ENCODE data around the gene RMDN3. TPM values are rescaled to one million over a fixed set of nuclear protein-coding genes. Genes with fewer than 3 reads are reported as not detected.

RMDN3 gene
- total RNA-seq, 1 donor from 2014 or later: 77.1 TPM

GRCh38 chr15:40702077-40702476, 53.0 kb downstream of the RMDN3 start:
- DNase-seq (no peak), ATAC-seq (no peak)
- Histone ChIP-seq H3K4me1 (no peaks in the 10 kb centered on the region), H3K9me3 (no peaks in the 10 kb centered on the region), H3K27ac (no peak overlapping the region), H3K4me3 (no peak overlapping the region), H3K27me3 (no peaks in the 10 kb centered on the region), H3K36me3 (no peaks in the 10 kb centered on the region)
- intact Hi-C loops (cut with DNase I): no loop called here
- TF ChIP-seq CTCF (IDR thresholded peaks at IDR 0.05): no peak

DNA sequence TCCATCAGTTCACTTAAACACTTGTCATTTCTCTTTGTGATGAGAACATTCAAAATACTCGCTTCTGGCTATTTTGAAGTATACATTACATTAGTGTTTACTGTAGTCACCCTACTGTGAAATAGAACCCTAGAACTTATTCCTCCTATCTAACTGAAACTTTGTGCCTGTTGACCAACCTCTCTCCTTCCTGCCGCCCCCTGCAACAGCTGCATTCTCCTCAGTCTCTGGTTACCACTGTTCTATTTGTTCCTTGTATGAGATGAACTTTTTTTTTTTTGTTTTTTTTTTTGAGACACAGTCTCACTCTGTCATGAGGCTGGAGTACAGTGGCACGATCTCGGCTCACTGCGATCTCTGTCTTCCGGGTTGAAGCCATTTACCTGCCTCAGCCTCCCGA, 57.1 kb downstream of the RMDN3 start:
- intact Hi-C loops (cut with DNase I): no loop called here
- no peak for TF ChIP-seq CTCF (IDR thresholded peaks at IDR 0.05)
- no peak for ATAC-seq

GRCh38 chr15:40696228-40696627, 58.8 kb downstream of the RMDN3 start:
- DNase-seq (no peak), ATAC-seq (no peak)
- intact Hi-C loops (cut with DNase I): no loop called here
- H3K27ac ChIP-seq: no peak overlapping the region
- no peaks in the 10 kb centered on the region for H3K9me3 ChIP-seq
- peaks cover 8% of the 10 kb centered on the region for H3K36me3 ChIP-seq
- TF ChIP-seq CTCF (IDR thresholded peaks at IDR 0.05): no peak
- H3K27me3 ChIP-seq: no peaks in the 10 kb centered on the region
- peaks cover 15% of the 10 kb centered on the region for H3K4me1 ChIP-seq
- no peak overlapping the region for H3K4me3 ChIP-seq

More for the DNA sequence above, 57.1 kb downstream of the RMDN3 start:
- DNase-seq: no peak
- Histone ChIP-seq H3K4me1 (peaks cover 15% of the 10 kb centered on the region), H3K4me3 (no peak overlapping the region), H3K27ac (no peak overlapping the region), H3K9me3 (no peaks in the 10 kb centered on the region), H3K27me3 (no peaks in the 10 kb centered on the region), H3K36me3 (no peaks in the 10 kb centered on the region)

DNA sequence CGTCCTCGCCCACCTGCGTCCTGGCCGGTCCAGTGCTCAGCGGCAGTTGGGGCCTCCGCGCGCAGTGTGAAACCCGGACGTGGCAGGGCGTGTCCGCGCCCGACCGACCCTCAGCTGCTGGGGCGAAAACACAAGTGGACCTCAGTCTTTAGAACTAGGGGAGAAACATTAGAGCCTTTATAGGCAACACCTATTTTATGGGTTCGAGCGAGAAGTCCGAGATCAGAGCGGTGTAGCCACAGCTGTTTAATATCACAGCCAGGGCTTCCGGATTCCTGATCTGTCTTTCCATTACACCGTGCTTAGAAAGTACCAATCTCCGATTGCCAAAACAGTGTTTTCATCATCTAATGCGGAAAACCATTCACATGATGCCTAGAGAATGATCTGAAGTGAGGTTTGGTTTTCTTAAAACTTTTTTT, 59.6 kb downstream of the RMDN3 start:
- intact Hi-C loops (cut with DNase I): no loop called here
- Histone ChIP-seq H3K27me3 (no peaks in the 10 kb centered on the region), H3K4me3 (peak overlapping the region; percentile 97), H3K27ac (no peak overlapping the region), H3K4me1 (peaks cover 15% of the 10 kb centered on the region), H3K9me3 (no peaks in the 10 kb centered on the region), H3K36me3 (peaks cover 8% of the 10 kb centered on the region)
- TF ChIP-seq CTCF (IDR thresholded peaks at IDR 0.05): no peak
- DNase-seq (no peak), ATAC-seq (no peak)

DNA sequence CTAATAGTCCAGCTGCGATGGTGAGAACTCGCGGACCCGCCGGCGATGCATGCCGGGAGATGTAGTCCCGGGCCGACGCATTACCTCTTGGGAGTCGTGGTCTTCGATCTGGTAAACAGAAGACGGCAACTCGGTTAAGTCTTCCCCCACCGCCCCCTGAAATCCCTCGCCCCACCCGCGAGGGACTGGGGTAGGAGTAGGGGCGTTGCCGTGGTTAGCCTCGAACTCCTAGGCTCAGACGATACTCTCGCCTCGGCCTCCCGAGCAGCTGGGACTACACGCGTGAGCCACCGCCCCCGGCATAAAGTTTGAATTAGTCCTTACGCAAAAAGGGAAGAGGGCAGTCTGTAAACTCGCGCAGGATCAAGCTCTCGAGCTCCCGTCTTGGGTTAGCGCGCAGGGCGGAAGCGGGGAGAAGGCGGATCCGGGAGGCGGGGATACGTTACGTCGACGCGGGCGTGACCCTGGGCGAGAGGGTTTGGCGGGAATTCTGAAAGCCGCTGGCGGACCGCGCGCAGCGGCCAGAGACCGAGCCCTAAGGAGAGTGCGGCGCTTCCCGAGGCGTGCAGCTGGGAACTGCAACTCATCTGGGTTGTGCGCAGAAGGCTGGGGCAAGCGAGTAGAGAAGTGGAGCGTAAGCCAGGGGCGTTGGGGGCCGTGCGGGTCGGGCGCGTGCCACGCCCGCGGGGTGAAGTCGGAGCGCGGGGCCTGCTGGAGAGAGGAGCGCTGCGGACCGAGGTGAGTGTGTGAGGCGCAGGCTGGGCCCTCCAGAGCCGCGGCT, 60.2 kb downstream of the RMDN3 start, which contains the start of gene RAD51:
Gene RAD51 (plus strand): TSS at position 487 of the 781 bp plus-strand sequence. CDS start 3,585 bp downstream, outside the sequence.
- peak within 1 kb of the TSS; percentile 97 for H3K4me3 ChIP-seq
- peaks cover 15% of the 10 kb centered on the region for H3K4me1 ChIP-seq
- no peaks in the 10 kb centered on the region for H3K27me3 ChIP-seq
- no peaks in the 10 kb centered on the region for H3K9me3 ChIP-seq
- peak; percentile 98 for ATAC-seq
- peak; percentile 97 for DNase-seq
- peak within 1 kb of the TSS; percentile 100 for H3K27ac ChIP-seq
- peaks cover 8% of the 10 kb centered on the region for H3K36me3 ChIP-seq
- no peak for TF ChIP-seq CTCF (IDR thresholded peaks at IDR 0.05)
- intact Hi-C loops (cut with DNase I): no loop called here

All from upper lobe of right lung (tissue), 1 donor.